CD4-positive, alpha-beta T cell (primary cell): Measurements from ENCODE around the gene ROBO4. TPM values are rescaled to one million over a fixed set of nuclear protein-coding genes. Genes with fewer than 3 reads are reported as not detected.

Experiments used
- ATAC-seq: fragments of 200-7000 bp; cut with Tn5 transposase; one replicate; pipeline ENCODE4 v1.10.0; 2022; ENCODE audit warnings: mild to moderate bottlenecking; ENCODE audit not compliant: poor library complexity
- CTCF ChIA-PET: fragments of 350-600 bp; sonication (Branson Sonifier 250); formaldehyde crosslinking; loops from one replicate; lab custom pipeline; 2021; ENCODE audit warnings: antibody characterized with exemption, inconsistent platforms; lab: Charles Lee
- POLR2A ChIA-PET: fragments of 350-600 bp; sonication (Branson Sonifier 250); formaldehyde crosslinking; loops from one replicate; lab custom pipeline; 2021; ENCODE audit warnings: antibody characterized with exemption, inconsistent platforms; lab: Charles Lee
- DNase-seq, 14 experiments: peaks; one replicate each; pipeline ENCODE4 v3.0.0-alpha.2; 2013 to 2020; ENCODE audit warnings: mixed read lengths in 2 of 14
- H3K27ac ChIP-seq, 2 donors: one replicate each; pipeline versions ENCODE4 v1.5.1 to v1.7.0; 2013; ENCODE audit warnings: low read length in 2 of 2, low read depth in 1 of 2, mild to moderate bottlenecking in 1 of 2
- H3K27me3 ChIP-seq, 2 experiments: 1 replicate in 1 of 2; 2 replicates in 1 of 2; pipeline versions ENCODE4 v1.6.1 to v1.7.0; 2013; ENCODE audit warnings: low read length in 2 of 2, control low read depth in 1 of 2, mild to moderate bottlenecking in 1 of 2, moderate library complexity in 1 of 2; ENCODE audit not compliant: insufficient read depth in 2 of 2, control insufficient read depth in 1 of 2
- H3K36me3 ChIP-seq: one replicate; pipeline ENCODE4 v1.6.1; 2013; ENCODE audit warnings: low read length, control low read depth; ENCODE audit not compliant: insufficient read depth
- H3K4me1 ChIP-seq: one replicate; pipeline ENCODE4 v1.6.1; 2013; ENCODE audit warnings: low read length, control low read depth; ENCODE audit not compliant: insufficient read depth
- H3K4me3 ChIP-seq: one replicate; pipeline ENCODE4 v1.5.1; 2013; ENCODE audit warnings: mild to moderate bottlenecking, low read length, moderate library complexity
- H3K9me3 ChIP-seq, 2 experiments: 1 replicate in 1 of 2; 2 replicates in 1 of 2; pipeline versions ENCODE4 v1.6.1 to v1.7.0; 2013; ENCODE audit warnings: low read length in 2 of 2, mild to moderate bottlenecking in 2 of 2, control low read depth in 1 of 2, moderate library complexity in 1 of 2; ENCODE audit not compliant: control insufficient read depth in 1 of 2, insufficient read depth in 1 of 2
- H3K27ac Mint-ChIP-seq: one replicate; pipeline ENCODE4 v1.8.0; 2020; ENCODE audit warnings: mixed read lengths
- H3K27me3 Mint-ChIP-seq: one replicate; pipeline ENCODE4 v1.8.0; 2021; ENCODE audit warnings: mixed read lengths
- H3K36me3 Mint-ChIP-seq: one replicate; pipeline ENCODE4 v1.8.0; 2021; ENCODE audit warnings: low read depth, mixed read lengths
- H3K4me1 Mint-ChIP-seq: one replicate; pipeline ENCODE4 v1.8.0; 2021; ENCODE audit warnings: low read depth, mixed read lengths
- H3K4me3 Mint-ChIP-seq: one replicate; pipeline ENCODE4 v1.8.0; 2020; ENCODE audit warnings: mild to moderate bottlenecking, mixed read lengths
- H3K9me3 Mint-ChIP-seq: one replicate; pipeline ENCODE4 v1.8.0; 2020; ENCODE audit warnings: mixed read lengths
- intact Hi-C, 2 experiments: fragments of 100-400 bp; cut with DNase I in 1 of 2; cut with micrococcal nuclease in 1 of 2; formaldehyde crosslinking; loops; one replicate each; pipeline versions ENCODE4 v1.15.1 to v1.9.0; 2023 to 2025; cut with DNase I, micrococcal nuclease
- total RNA-seq, 174 experiments: library from RNA in 2 of 174; stranded (reverse) in 2 of 174; gene quantifications; one replicate each; pipeline ENCODE4 v1.2.3 and lab custom pipeline; 2021 to 2026
- TF ChIP-seq, protein P1 (sequence below): fragments of 200-600 bp; IDR thresholded peaks from one replicate; pipeline ENCODE4 v1.8.0; 2022; ENCODE audit warnings: antibody characterized with exemption, mild to moderate bottlenecking

The ROBO4 gene
- total RNA-seq, 2 experiments from 2014 or later: not detected

DNA sequence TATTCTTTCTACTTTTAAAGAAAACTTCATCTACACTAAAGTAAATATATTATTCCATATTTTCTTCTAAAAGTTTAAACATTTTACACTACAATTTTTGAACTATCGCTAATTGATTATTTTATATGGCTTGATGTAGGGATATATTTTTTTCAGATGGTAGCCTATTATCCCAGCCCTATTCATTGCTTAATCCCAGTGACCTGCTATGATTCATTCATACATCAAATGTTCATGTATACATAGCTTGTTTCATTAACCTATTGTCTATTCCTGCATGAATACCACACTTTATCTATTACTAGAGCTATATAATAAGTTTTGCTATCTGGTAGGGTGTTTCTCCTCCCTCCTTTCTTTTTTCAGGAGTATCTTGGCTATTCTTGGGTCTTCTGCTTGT, 5.0 kb upstream of the ROBO4 start:
- no peaks in the 10 kb centered on the region for H3K9me3 Mint-ChIP-seq
- ATAC-seq: no peak
- intact Hi-C loops: no loop called here
- Histone ChIP-seq H3K4me3 (no peak overlapping the region), H3K4me1 (peaks cover 2% of the 10 kb centered on the region), H3K27ac (no peak overlapping the region), H3K36me3 (no peaks in the 10 kb centered on the region), H3K27me3 (peaks cover 6 to 8% of the 10 kb centered on the region in 2 experiments), H3K9me3 (no peaks in the 10 kb centered on the region)
- DNase-seq: no peak
- POLR2A ChIA-PET: no interaction called here
- H3K36me3 Mint-ChIP-seq: no peaks in the 10 kb centered on the region
- TF ChIP-seq, protein P1, sequence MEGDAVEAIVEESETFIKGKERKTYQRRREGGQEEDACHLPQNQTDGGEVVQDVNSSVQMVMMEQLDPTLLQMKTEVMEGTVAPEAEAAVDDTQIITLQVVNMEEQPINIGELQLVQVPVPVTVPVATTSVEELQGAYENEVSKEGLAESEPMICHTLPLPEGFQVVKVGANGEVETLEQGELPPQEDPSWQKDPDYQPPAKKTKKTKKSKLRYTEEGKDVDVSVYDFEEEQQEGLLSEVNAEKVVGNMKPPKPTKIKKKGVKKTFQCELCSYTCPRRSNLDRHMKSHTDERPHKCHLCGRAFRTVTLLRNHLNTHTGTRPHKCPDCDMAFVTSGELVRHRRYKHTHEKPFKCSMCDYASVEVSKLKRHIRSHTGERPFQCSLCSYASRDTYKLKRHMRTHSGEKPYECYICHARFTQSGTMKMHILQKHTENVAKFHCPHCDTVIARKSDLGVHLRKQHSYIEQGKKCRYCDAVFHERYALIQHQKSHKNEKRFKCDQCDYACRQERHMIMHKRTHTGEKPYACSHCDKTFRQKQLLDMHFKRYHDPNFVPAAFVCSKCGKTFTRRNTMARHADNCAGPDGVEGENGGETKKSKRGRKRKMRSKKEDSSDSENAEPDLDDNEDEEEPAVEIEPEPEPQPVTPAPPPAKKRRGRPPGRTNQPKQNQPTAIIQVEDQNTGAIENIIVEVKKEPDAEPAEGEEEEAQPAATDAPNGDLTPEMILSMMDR: no peak
- H3K4me1 Mint-ChIP-seq: peaks cover 5% of the 10 kb centered on the region
- no peak overlapping the region for H3K4me3 Mint-ChIP-seq
- peaks cover 45% of the 10 kb centered on the region for H3K27me3 Mint-ChIP-seq
- CTCF ChIA-PET: no interaction called here
- no peak overlapping the region for H3K27ac Mint-ChIP-seq

DNA sequence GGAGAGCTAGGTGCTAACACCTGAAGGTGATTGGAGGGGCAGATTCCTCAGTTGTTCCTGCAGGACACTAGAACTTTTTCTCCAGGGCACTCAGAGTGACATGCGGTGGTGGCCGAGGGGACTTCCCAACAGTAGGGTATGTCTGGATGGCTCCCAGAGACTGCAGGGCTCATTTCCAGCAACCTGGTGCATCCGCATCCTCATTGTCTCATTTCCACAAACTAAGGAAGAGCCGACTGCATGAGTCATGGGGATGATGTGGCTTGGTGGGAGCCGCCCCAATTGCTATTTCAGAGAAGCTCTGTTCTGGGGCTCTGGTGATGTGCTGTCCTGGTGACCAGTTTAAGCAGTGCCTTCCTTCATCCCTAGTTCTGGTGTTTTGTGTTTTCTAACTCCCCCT, 2.8 kb upstream of the ROBO4 start:
- ATAC-seq: no peak
- no peak for DNase-seq
- Histone ChIP-seq H3K9me3 (no peaks in the 10 kb centered on the region), H3K27ac (no peak overlapping the region), H3K4me3 (no peak overlapping the region), H3K27me3 (peaks cover 6 to 8% of the 10 kb centered on the region in 2 experiments), H3K4me1 (peaks cover 5% of the 10 kb centered on the region), H3K36me3 (no peaks in the 10 kb centered on the region)
- Mint-ChIP-seq H3K27me3 (peaks cover 35% of the 10 kb centered on the region), H3K36me3 (no peaks in the 10 kb centered on the region), H3K4me1 (peaks cover 9% of the 10 kb centered on the region), H3K27ac (no peak overlapping the region), H3K4me3 (no peak overlapping the region), H3K9me3 (no peaks in the 10 kb centered on the region)
- ChIA-PET CTCF (no interaction called here), POLR2A (no interaction called here)
- TF ChIP-seq, protein P1: no peak
- intact Hi-C loops: no loop called here

DNA sequence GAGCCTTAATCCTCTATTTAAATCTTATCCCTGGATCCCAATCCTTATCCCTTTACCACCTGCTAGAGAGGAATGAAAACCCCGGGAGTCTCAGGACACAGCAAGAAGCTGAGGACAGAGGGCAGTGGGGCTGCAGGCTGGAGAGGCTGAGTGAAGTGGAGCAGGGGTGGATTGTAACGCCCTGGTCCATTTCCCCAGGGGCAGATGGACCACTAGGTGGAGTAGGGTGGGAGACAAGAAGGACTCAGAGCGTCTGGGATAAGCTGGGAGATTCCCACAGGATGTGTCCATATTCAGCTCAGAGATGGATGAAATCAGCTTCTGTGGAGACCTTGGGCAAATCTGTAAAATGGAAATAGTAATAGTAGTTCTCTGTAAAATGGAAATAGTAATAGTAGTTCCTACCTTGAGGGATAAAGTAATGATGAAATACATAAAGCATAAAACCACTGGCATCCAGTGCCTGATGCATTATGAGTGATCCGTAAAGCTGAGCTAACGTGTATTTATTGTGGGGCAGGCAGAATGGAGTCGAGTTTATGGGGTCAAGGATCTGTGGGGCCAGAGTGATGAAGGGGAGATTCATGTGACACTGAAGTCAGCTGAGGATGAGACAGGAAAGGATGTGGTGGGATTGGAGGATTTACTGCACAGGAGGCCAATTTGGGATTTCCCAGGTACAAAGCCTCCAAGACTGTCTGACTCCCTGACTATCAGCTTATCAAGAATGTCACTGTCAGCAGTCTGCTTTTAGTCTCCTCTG, 1.9 kb upstream of the ROBO4 start:
- Mint-ChIP-seq H3K27ac (no peak overlapping the region), H3K9me3 (no peaks in the 10 kb centered on the region), H3K4me1 (peaks cover 9% of the 10 kb centered on the region), H3K4me3 (no peak overlapping the region), H3K36me3 (no peaks in the 10 kb centered on the region), H3K27me3 (peaks cover 30% of the 10 kb centered on the region)
- CTCF ChIA-PET: interaction anchor here (1.1 kb wide), 1 partner anchor 8 kb away, joined by 3 read pairs; no protein-coding TSS in a partner anchor
- intact Hi-C loops: no loop called here
- no peak overlapping the region for H3K4me3 ChIP-seq
- POLR2A ChIA-PET: no interaction called here
- TF ChIP-seq, protein P1: no peak
- no peaks in the 10 kb centered on the region for H3K36me3 ChIP-seq
- ATAC-seq (no peak), DNase-seq (no peak)
- peaks cover 6 to 7% of the 10 kb centered on the region in 2 experiments for H3K27me3 ChIP-seq
- peaks cover 5% of the 10 kb centered on the region for H3K4me1 ChIP-seq
- H3K27ac ChIP-seq: no peak overlapping the region
- H3K9me3 ChIP-seq: no peaks in the 10 kb centered on the region
